OCI-LY7 (cell line): ENCODE results near the gene STARD9. TPM values are rescaled to one million over a fixed set of nuclear protein-coding genes. Genes with fewer than 3 reads are reported as not detected.

ENCODE experiments used
- BruUV-seq: library from RNA; stranded (reverse); fragments of 400-500 nt; replicated peaks from 2 replicates; lab custom pipeline; 2021; lab: Mats Ljungman, UMichigan
- CTCF ChIA-PET: fragments of 300-600 bp; sonication (Branson Sonifier 250); formaldehyde crosslinking; loops from one replicate; lab custom pipeline; 2022; ENCODE audit warnings: antibody characterized with exemption; ENCODE audit not compliant: unreplicated experiment; lab: Charles Lee
- POLR2A ChIA-PET: fragments of 300-600 bp; sonication (Branson Sonifier 250); formaldehyde crosslinking; loops from one replicate; lab custom pipeline; 2022; ENCODE audit warnings: antibody characterized with exemption; lab: Charles Lee
- DNase-seq: peaks from one replicate; pipeline ENCODE4 v3.0.0-alpha.2; 2015; ENCODE audit warnings: low spot score
- H2AFZ ChIP-seq: fragments of 200-600 bp; sonication (generic), shearing (Covaris generic); 2 replicates; pipeline ENCODE4 v1.6.1; 2014; ENCODE audit warnings: mild to moderate bottlenecking, antibody characterized with exemption, low read length, moderate library complexity
- H3K27ac ChIP-seq: fragments of 200-600 bp; sonication (generic); 2 replicates; pipeline ENCODE4 v1.5.1; 2014; ENCODE audit warnings: mixed run types, low read depth, mild to moderate bottlenecking, moderate library complexity, low read length, inconsistent platforms; ENCODE audit not compliant: poor library complexity, severe bottlenecking
- H3K36me3 ChIP-seq: fragments of 200-600 bp; sonication (generic); 2 replicates; pipeline ENCODE4 v1.6.1; 2014; ENCODE audit warnings: mild to moderate bottlenecking, antibody characterized with exemption, low read length, moderate library complexity, mixed read lengths; ENCODE audit not compliant: insufficient read depth
- H3K4me1 ChIP-seq: fragments of 200-600 bp; sonication (generic); 2 replicates; pipeline ENCODE4 v1.5.1; 2014; ENCODE audit warnings: mild to moderate bottlenecking, low read length; ENCODE audit not compliant: insufficient read depth, poor library complexity, severe bottlenecking
- H3K4me2 ChIP-seq: fragments of 200-600 bp; sonication (generic); 2 replicates; pipeline ENCODE4 v1.6.1; 2014; ENCODE audit warnings: mild to moderate bottlenecking, low read length
- H3K4me3 ChIP-seq: fragments of 200-600 bp; sonication (generic); 2 replicates; pipeline ENCODE4 v1.5.1; 2014; ENCODE audit warnings: mild to moderate bottlenecking, low read depth, low read length; ENCODE audit not compliant: poor library complexity, severe bottlenecking
- H3K79me2 ChIP-seq: fragments of 200-600 bp; sonication (generic); 2 replicates; pipeline ENCODE4 v1.6.1; 2016; ENCODE audit warnings: low read depth, mild to moderate bottlenecking, low read length, moderate library complexity, mixed read lengths; ENCODE audit not compliant: insufficient read depth
- H3K9me2 ChIP-seq: fragments of 200-600 bp; sonication (generic); 2 replicates; pipeline ENCODE4 v1.6.1; 2016; ENCODE audit warnings: mild to moderate bottlenecking, low read length, mixed read lengths; ENCODE audit not compliant: insufficient read depth
- H3K9me3 ChIP-seq: fragments of 200-600 bp; sonication (generic); 2 replicates; pipeline ENCODE4 v1.6.1; 2014; ENCODE audit warnings: mild to moderate bottlenecking, mixed run types, low read length, mixed read lengths
- H4K20me1 ChIP-seq: fragments of 200-600 bp; sonication (generic); 2 replicates; pipeline ENCODE4 v1.6.1; 2014; ENCODE audit warnings: mild to moderate bottlenecking, antibody characterized with exemption, low read length, moderate library complexity, mixed read lengths; ENCODE audit not compliant: insufficient read depth
- EZH2phosphoT487 ChIP-seq: fragments of 200-600 bp; sonication (generic); IDR thresholded peaks from 2 replicates; pipeline ENCODE4 v1.6.1; 2018; ENCODE audit warnings: low read depth, borderline replicate concordance, mild to moderate bottlenecking, mixed run types, antibody characterized with exemption, low read length, moderate library complexity, mixed read lengths
- intact Hi-C: fragments of 100-400 bp; cut with micrococcal nuclease; formaldehyde crosslinking; loops from one replicate; pipeline ENCODE4 v1.10.0; 2022; ENCODE audit not compliant: unreplicated experiment
- total RNA-seq, 2 experiments: library from RNA; depleted of rRNA in 1 of 2; stranded (reverse); fragments of >200 nt in 1 of 2; shearing (Covaris generic) in 1 of 2; gene quantifications; 2 replicates each; pipeline ENCODE4 v1.2.3, GENCODE V29; 2014 to 2022
- TF ChIP-seq, protein P1 (sequence below): fragments of 200-600 bp; sonication (generic); conservative IDR thresholded peaks from 2 replicates; pipeline ENCODE4 v1.5.1; 2014; ENCODE audit warnings: mild to moderate bottlenecking, antibody characterized with exemption, low read length, moderate library complexity, mixed read lengths

The STARD9 gene
- total RNA-seq, 2 experiments from 2014 or later, result 8.9 to 15.3 TPM

GRCh38 chr15:42627485-42627884 lies 52.1 kb downstream of the STARD9 start:
- Histone ChIP-seq H3K4me2 (no peak overlapping the region), H3K79me2 (no peaks in the 10 kb centered on the region), H3K9me2 (no peaks in the 10 kb centered on the region), H3K4me3 (no peak overlapping the region), H3K36me3 (peaks cover 9% of the 10 kb centered on the region; the same call in 1 of the 2 replicates), H4K20me1 (no peaks in the 10 kb centered on the region), H3K9me3 (peaks cover 8% of the 10 kb centered on the region; the same call in 1 of the 2 replicates), H2AFZ (no peak overlapping the region), H3K27ac (no peak overlapping the region), H3K4me1 (peaks cover 8% of the 10 kb centered on the region)
- intact Hi-C loops, result no loop called here
- BruUV-seq, result no TSS peak
- POLR2A ChIA-PET, result no interaction called here
- no peak for DNase-seq
- CTCF ChIA-PET, result no interaction called here
- no peak for TF ChIP-seq EZH2phosphoT487
- TF ChIP-seq, protein P1, sequence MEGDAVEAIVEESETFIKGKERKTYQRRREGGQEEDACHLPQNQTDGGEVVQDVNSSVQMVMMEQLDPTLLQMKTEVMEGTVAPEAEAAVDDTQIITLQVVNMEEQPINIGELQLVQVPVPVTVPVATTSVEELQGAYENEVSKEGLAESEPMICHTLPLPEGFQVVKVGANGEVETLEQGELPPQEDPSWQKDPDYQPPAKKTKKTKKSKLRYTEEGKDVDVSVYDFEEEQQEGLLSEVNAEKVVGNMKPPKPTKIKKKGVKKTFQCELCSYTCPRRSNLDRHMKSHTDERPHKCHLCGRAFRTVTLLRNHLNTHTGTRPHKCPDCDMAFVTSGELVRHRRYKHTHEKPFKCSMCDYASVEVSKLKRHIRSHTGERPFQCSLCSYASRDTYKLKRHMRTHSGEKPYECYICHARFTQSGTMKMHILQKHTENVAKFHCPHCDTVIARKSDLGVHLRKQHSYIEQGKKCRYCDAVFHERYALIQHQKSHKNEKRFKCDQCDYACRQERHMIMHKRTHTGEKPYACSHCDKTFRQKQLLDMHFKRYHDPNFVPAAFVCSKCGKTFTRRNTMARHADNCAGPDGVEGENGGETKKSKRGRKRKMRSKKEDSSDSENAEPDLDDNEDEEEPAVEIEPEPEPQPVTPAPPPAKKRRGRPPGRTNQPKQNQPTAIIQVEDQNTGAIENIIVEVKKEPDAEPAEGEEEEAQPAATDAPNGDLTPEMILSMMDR, result no peak

- Histone ChIP-seq H3K36me3 (peaks cover 9% of the 10 kb centered on the region; the same call in 1 of the 2 replicates), H3K79me2 (no peaks in the 10 kb centered on the region), H3K4me1 (peaks cover 16% of the 10 kb centered on the region), H2AFZ (no peak overlapping the region), H3K4me3 (no peak overlapping the region), H3K27ac (no peak overlapping the region), H4K20me1 (no peaks in the 10 kb centered on the region), H3K9me3 (peaks cover 8% of the 10 kb centered on the region; the same call in 1 of the 2 replicates), H3K9me2 (no peaks in the 10 kb centered on the region), H3K4me2 (no peak overlapping the region)
- ChIA-PET CTCF (no interaction called here), POLR2A (no interaction called here)
- DNase-seq, result no peak
- BruUV-seq, result no TSS peak
- intact Hi-C loops, result no loop called here
- TF ChIP-seq, protein P1, result no peak
These were observed 53.4 kb downstream of the STARD9 start for GRCh38 chr15:42628761-42629160.

- H3K4me1 ChIP-seq, result peaks cover 16% of the 10 kb centered on the region
- no TSS peak for BruUV-seq
- TF ChIP-seq, protein P1, result no peak
- no peak for TF ChIP-seq EZH2phosphoT487
- no peaks in the 10 kb centered on the region for H4K20me1 ChIP-seq
- peaks cover 8% of the 10 kb centered on the region; the same call in 1 of the 2 replicates for H3K9me3 ChIP-seq
- no peaks in the 10 kb centered on the region for H3K9me2 ChIP-seq
- H3K4me2 ChIP-seq, result peak overlapping the region; percentile 43
- H3K4me3 ChIP-seq, result peak overlapping the region; percentile 15
- H3K79me2 ChIP-seq, result no peaks in the 10 kb centered on the region
- ChIA-PET POLR2A (interaction anchor here (0.6 to 1.8 kb wide), 6 partner anchors 8 to 136 kb away, joined by 3 to 6 read pairs (median 4); partner anchors contain the start of gene SNAP23), CTCF (no interaction called here)
- intact Hi-C loops, result no loop called here
- peak overlapping the region; percentile 43; the same call in 1 of the 2 replicates for H2AFZ ChIP-seq
- H3K27ac ChIP-seq, result peak overlapping the region; percentile 53
- H3K36me3 ChIP-seq, result peaks cover 17% of the 10 kb centered on the region
- DNase-seq, result peak; percentile 30
These were observed 56.8 kb downstream of the STARD9 start for GRCh38 chr15:42632105-42632675.
